Colonic mucosa (tissue), 4 donors: Measurements from ENCODE around the gene DGKD. TPM values are rescaled to one million over a fixed set of nuclear protein-coding genes. Genes with fewer than 3 reads are reported as not detected.

Experiments used
- DNase-seq: peaks from one replicate; pipeline ENCODE4 v3.0.0-alpha.2; 2020
- H3K27ac ChIP-seq: fragments of 200-600 bp; one replicate; pipeline ENCODE4 v1.8.0; 2021
- H3K27me3 ChIP-seq: fragments of 200-600 bp; one replicate; pipeline ENCODE4 v1.8.0; 2021
- H3K36me3 ChIP-seq: fragments of 200-600 bp; one replicate; pipeline ENCODE4 v1.8.0; 2021
- H3K4me1 ChIP-seq: fragments of 200-600 bp; one replicate; pipeline ENCODE4 v1.8.0; 2021; ENCODE audit warnings: mild to moderate bottlenecking
- H3K4me3 ChIP-seq: fragments of 200-600 bp; one replicate; pipeline ENCODE4 v1.8.0; 2021
- H3K9ac ChIP-seq, 2 donors: one replicate each; pipeline ENCODE4 v1.7.0; 2013; ENCODE audit warnings: control low read depth in 2 of 2, low read depth in 2 of 2, low read length in 2 of 2
- H3K9me3 ChIP-seq: fragments of 200-600 bp; one replicate; pipeline ENCODE4 v1.8.0; 2021
- CTCF ChIP-seq: fragments of 200-600 bp; IDR thresholded peaks from one replicate; pipeline ENCODE4 v1.8.0; 2022; ENCODE audit warnings: antibody characterized with exemption, mild to moderate bottlenecking
- intact Hi-C: fragments of 100-400 bp; cut with DNase I; formaldehyde crosslinking; loops from one replicate; pipeline ENCODE4 v1.14.1; 2022
- total RNA-seq, 2 donors: library from RNA; stranded (reverse); fragmentation: NEBNext Ultra II Directional in 1 of 2; extraction: Animal tissue kit (Norgen Biotek cat#: 25700) in 1 of 2; gene quantifications; one replicate each; pipeline ENCODE4 v1.2.1, GENCODE V29; 2021
- donor health status: healthy.
- donor health status: DM: no; HTN: no; CAD: no.
- donor health status: DM: no; HTN: no; CAD: no.

Gene DGKD
- total RNA-seq, 2 donors from 2014 or later, result 64.4 to 94.6 TPM

- Histone ChIP-seq H3K27me3 (no peaks in the 10 kb centered on the region), H3K27ac (peak overlapping the region; percentile 14), H3K9ac (peak overlapping the region in 1 of 2 donors; percentile 16), H3K9me3 (no peaks in the 10 kb centered on the region), H3K4me1 (peaks cover 7% of the 10 kb centered on the region), H3K4me3 (no peak overlapping the region), H3K36me3 (no peaks in the 10 kb centered on the region)
- peak; percentile 66 for TF ChIP-seq CTCF
- DNase-seq, result peak; percentile 85
- intact Hi-C loops, result loop anchor here (1.0 kb wide), 1 partner anchor 39 kb away; no protein-coding TSS in a partner anchor
Observed at GRCh38 chr2:233404222-233404621, 49.9 kb downstream of the DGKD start.

GRCh38 chr2:233406865-233407264 lies 52.6 kb downstream of the DGKD start:
- intact Hi-C loops, result no loop called here
- Histone ChIP-seq H3K27ac (no peak overlapping the region), H3K36me3 (no peaks in the 10 kb centered on the region), H3K4me1 (peaks cover 7% of the 10 kb centered on the region), H3K27me3 (no peaks in the 10 kb centered on the region), H3K9ac (no peak overlapping the region), H3K9me3 (no peaks in the 10 kb centered on the region), H3K4me3 (no peak overlapping the region)
- TF ChIP-seq CTCF, result no peak
- DNase-seq, result no peak

GRCh38 chr2:233407771-233408181 lies 53.5 kb downstream of the DGKD start:
- Histone ChIP-seq H3K4me3 (no peak overlapping the region), H3K27ac (peak overlapping the region; percentile 85), H3K36me3 (no peaks in the 10 kb centered on the region), H3K27me3 (no peaks in the 10 kb centered on the region), H3K9ac (peak overlapping the region in 1 of 2 donors; percentile 67), H3K9me3 (no peaks in the 10 kb centered on the region), H3K4me1 (peaks cover 7% of the 10 kb centered on the region)
- intact Hi-C loops, result no loop called here
- no peak for TF ChIP-seq CTCF
- DNase-seq, result no peak

GRCh38 chr2:233408366-233409285 lies 54.3 kb downstream of the DGKD start:
- H3K9ac ChIP-seq, result peak overlapping the region in 1 of 2 donors; percentile 67
- DNase-seq, result peak; percentile 56
- peak overlapping the region; percentile 85 for H3K27ac ChIP-seq
- TF ChIP-seq CTCF, result no peak
- H3K4me1 ChIP-seq, result peaks cover 11% of the 10 kb centered on the region
- peak overlapping the region; percentile 12 for H3K4me3 ChIP-seq
- H3K27me3 ChIP-seq, result no peaks in the 10 kb centered on the region
- intact Hi-C loops, result no loop called here
- no peaks in the 10 kb centered on the region for H3K36me3 ChIP-seq
- H3K9me3 ChIP-seq, result no peaks in the 10 kb centered on the region

GRCh38 chr2:233409286-233409991 lies 55.1 kb downstream of the DGKD start:
- peak overlapping the region; percentile 85 for H3K27ac ChIP-seq
- H3K36me3 ChIP-seq, result no peaks in the 10 kb centered on the region
- DNase-seq, result peak; percentile 77
- H3K9ac ChIP-seq, result peak overlapping the region in 1 of 2 donors; percentile 67
- peak overlapping the region; percentile 12 for H3K4me3 ChIP-seq
- no peaks in the 10 kb centered on the region for H3K9me3 ChIP-seq
- no peak for TF ChIP-seq CTCF
- no peaks in the 10 kb centered on the region for H3K27me3 ChIP-seq
- intact Hi-C loops, result no loop called here
- H3K4me1 ChIP-seq, result peaks cover 16% of the 10 kb centered on the region
